Colon (tissue), 2 donors: Measurements from ENCODE around the gene REXO1.
"Not testable (repeated sequence)": the region's sequence is repeated elsewhere in the genome, so short reads cannot be mapped to it uniquely, and the experiment has no call there.

Experiments used
- FAIRE-seq: peaks from 2 replicates; lab custom pipeline; 2012; peaks lifted over from hg19 to GRCh38; lab: Jason Lieb, UNC
- donor health status: control.
- donor health status: control.

The REXO1 gene

DNA sequence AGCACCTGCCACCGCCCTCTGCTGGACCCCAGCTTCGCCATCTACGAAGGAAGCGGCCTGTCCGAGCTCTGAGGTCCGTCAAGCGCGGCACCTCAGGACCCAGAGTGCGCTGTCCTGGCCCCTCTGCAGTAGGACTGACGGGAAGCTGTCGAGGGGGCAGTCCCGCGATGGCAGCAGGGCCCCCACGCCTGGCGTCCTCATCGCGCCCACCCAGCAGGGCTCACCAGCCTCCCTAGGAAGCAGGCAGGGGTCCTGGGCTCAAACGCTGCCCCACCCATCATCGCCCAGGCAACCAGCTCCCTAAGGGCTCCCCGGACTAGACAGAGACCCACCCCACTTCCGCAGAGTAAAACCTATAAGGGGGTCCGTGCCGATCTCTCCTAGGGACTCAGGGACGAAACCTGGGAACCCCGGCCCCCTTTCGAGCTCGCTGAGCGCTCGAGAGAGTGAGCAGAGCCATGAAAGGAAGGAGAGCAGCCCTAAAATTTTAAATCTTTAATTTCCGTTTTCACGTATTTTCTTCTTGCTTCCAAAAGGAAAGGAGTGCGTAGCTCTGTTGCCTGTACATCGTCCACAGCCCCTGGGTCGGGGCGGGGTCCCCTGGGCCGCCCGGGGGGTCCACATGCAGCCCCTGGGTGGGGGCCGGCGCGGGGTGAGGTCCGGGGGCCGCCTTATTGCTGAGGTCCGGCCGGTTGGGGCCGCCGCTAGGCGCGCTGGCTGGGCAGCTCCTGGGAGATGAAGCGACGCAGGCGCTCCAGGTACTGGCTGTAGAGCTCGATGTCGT lies 28.4 kb upstream of the REXO1 start:
- not testable (repeated sequence) for FAIRE-seq

DNA sequence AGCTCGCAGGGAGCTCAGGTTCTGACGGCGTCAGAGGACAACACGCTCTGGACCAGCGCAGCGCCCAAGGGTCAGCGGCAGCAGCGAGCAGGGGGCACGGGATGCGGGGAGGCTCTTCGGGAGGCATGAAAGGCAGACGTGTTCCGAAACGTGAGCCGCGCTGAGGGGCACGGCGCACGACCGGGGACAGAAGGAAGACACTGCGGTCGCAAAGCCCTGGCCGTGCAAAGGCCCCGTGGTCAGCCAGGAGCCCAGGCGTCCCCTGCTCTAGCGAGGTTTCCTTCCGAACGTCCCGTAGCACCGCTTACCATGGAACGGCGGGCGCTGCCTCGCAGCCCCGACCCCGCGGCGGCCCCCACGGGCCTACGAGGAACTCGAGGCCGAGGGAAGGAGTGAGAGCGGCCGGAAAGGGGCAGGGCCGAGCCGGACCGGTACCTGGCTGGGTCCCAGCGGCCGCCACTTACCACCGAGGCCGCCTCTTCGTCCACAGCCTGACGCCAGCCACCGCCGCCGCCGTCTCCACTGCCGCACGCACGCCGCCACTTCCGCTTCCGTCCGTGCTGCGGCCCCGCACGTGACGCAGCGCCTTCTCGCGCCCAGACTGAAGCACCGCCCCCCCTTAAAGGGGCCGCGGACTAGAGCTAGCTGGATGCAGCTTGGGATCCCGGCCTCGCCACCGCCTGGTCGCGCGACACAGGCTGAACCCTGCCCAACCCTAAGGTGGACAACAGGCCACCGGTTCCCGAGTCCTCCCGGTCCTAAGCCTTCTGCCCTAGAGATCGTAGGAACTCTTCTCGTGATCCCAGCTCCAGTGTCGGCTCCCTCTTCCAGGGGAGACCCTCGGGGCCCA lies 27.6 kb upstream of the REXO1 start:
- no peak for FAIRE-seq

DNA sequence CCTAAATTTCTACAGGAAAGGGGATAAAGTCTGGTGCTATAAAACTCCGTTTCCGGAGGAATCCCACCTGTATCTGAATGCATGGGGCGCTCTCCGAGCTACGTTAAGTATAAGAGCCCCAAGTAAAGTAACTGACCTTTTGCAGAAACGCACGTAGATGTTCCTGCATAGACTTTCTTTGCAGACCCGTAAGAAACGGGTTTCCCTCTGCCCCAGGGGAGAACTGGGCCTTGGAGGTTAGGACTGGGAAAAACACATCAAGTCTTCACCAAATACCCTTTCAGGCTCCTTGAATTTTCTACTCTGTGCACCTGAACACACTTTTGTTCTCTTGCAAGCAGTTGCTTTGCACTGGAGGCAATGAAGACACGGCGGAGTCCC lies 27.0 kb upstream of the REXO1 start:
- FAIRE-seq, result not testable (repeated sequence)

DNA sequence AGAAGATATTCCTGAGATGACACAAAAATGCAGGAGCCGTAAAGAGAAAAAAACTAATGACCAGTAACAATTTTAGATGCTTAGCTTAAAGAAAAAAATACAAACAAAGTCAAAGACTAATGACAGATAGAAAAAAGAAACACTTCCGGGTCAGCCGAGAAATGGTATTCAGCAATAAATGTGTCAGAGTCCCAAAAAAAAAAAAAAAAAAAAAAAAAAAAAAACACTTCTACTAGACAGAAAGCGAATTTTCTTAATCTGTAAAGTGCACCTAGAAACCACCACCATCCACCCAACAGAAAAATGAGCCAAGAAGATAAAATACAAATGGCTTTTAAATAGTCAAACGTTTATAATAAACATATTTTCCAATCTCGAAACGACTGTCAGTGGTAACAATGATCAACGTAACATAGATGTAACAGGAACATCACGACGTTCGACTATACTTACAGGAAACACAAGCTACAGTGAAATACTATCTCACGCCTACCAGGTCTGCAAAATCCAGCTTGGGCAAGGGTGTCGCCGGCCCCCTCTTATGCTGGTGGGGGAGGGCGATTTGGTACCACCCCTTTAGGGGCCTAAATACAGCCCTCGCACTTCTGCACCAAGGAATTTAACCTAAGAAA lies 26.4 kb upstream of the REXO1 start:
- no peak for FAIRE-seq

DNA sequence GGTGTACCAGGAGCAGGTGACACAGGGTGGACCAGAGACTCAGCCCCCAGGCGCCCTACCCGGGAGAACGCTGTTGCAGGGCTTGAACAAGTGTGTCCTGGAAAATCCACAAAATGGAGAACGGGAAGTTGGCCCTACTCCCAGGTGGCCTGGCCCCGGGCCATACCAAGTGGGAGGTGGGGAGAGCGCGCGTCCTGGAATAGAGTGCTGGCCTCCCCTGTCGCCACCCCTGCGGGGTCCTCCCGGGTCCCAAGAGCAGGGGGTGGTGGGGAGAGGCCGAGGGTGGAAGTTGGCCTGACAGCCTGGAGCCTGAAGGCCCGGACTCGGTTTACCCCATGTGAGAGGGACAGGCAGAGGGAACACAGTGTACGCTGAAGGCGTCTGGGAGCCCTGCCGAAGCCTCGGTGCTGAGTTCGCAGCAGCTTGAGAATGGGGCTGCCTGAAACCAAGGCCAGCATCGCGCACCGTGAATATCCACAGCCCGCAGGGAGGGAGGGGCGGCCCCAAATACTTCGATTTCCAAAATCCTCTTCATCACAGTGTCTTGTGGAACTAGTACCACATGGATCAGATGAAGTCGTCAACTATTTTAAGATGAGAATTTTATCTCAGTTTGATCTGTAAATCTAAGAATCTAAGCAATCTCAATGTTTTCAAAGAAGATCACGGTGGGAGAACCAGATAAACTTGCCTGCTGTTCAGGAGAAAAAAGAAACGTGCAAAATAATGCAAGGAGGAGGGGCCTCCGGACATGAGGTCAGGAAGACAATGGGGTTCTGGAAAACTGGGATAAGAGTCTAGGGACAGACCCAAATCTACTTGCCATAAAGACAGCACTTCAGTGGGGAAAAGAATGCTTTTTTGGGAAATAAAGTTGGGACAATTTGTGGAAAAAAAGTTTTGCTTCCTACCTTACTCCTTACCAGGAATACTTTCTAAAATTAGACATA lies 25.5 kb upstream of the REXO1 start:
- no peak for FAIRE-seq

DNA sequence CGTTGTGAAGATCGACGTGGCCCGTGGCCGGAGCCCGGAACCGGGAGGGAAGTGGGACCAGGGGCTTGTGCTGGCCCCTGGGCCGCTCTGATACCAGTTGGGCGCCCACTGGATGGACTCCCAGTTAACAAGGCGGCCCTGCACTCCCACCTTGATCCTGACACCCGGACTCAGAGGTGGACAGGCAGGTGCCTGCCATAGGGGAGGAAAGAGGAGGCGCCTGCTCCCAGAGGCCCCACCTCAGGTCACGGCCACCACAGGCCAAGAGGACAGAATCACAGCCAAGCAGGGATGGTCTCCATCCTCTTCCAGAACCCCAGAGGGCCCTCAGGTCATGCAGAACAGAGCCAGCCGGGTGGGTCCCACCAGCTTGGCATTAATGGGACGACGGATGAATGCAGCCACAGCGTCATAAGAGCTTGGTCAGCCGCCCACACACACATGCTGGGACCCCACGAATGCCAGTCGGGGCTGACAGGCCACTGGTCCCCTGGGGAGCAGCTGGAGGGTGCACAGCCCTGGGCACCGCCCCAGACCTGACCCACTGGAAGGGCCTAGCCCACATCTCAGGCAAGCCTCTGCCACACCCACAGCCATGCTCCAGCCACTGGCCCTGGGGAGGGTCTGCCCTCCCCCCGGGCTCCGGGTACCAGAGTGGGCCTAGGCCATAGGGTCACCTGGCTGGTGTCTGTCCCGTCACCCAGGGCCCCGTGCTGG lies 24.7 kb upstream of the REXO1 start:
- FAIRE-seq, result no peak

DNA sequence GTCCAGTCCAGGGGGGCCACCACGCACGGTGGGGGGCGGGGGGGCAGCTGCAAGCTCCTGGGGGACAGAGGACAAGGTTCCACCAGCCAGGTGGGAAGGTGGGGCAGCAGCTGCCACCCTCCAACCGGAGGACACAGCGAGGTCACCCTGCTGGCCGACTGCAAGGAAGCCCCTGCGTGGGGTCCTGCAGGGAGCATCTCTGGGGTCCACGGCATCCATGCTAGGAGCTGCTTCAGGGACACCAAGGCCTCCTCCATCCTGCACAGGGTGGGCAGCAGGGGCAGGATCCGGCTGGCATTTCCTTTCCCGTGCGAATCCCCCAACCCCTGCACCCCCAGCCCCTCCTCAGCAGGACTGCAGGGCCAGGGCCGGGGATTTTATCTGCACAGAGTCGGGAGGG lies 23.3 kb upstream of the REXO1 start:
- no peak for FAIRE-seq

DNA sequence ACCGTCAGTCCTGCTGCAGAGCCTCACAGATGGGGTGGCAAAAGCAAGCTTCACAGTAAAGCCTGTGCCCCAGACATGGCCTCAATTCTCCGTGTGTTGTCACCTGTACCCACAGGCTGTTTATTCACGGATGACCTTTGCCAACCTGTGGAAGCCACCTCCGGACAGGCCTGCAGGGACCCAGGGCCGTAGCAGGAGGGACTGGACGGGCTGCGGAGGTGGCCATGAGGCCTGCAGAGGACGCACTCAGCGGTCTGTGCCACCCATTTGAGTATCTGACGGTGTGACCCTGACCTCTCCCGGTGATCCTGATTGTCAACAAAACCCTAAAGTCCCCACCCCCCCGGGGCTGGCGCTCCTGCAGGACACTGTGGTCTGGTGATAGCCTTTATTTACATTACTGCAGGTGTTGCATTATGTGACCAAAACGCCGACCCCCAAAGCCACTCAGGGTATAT lies 22.9 kb upstream of the REXO1 start:
- no peak for FAIRE-seq

DNA sequence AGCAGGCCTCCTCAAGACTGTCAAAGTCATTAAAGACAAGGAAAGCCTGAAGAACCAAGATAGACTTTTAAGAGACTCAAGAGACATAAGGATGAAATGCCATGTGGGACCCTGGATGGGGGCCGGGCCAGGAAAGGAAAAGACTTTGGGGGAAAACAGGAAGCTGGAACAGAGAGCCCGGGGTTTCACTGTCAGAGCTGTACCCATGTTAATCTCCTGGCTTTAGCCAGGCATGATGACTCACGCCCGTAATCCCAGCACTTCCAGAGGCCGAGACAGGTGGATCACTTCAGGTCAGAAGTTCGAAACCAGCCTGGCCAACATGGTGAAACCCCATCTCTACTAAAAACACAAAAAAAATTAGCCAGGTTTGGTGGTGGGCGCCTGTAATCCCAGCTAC lies 20.7 kb upstream of the REXO1 start:
- no peak for FAIRE-seq

DNA sequence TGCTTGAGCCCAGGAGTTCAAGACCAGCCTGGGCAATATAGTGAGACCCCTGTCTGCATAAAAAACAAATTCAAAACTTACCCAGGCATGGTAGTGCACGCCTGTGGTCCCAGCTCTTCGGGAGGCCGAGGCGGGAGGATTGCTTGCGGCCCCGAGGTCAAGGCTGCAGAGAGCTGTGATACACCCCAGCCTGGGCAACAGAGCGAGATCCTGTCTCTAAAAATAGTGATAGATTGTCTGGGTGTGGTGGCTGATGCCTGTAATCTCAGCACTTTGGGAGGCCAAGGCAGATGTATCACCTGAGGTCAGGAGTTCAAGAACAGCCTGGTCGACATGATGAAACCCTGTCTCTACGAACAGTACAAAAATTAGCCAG lies 19.1 kb upstream of the REXO1 start:
- no peak for FAIRE-seq

DNA sequence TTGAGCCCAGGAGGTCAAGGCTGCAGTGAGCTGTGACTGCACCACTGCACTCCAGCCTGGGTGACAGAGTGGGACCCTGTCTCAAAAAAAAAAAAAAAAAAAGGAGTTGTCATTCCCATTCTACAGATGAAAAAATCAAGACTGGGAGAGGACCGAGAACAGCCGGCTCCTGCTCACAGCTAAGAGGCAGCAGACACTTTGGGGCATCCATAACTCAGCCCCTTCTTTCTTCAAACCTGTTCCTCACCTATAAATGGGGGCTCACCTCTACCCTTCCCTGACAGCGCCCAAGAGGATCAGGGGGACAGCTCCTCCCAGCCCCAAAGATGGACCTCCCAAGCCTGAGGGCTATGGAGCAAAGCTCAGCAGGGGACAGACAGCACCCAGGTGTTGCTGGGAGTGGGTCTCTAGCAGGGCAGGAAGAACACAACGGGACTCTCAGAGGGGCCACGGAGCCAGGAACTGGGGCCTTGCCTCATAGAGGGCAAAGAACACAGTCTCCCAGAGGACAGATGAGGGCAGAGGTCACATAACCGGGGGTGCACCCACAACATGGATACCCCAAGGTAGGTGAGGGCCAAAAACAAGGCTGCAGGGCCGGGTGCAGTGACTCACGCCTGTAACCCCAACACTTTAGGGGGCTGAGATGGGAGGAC lies 18.5 kb upstream of the REXO1 start:
- no peak for FAIRE-seq

DNA sequence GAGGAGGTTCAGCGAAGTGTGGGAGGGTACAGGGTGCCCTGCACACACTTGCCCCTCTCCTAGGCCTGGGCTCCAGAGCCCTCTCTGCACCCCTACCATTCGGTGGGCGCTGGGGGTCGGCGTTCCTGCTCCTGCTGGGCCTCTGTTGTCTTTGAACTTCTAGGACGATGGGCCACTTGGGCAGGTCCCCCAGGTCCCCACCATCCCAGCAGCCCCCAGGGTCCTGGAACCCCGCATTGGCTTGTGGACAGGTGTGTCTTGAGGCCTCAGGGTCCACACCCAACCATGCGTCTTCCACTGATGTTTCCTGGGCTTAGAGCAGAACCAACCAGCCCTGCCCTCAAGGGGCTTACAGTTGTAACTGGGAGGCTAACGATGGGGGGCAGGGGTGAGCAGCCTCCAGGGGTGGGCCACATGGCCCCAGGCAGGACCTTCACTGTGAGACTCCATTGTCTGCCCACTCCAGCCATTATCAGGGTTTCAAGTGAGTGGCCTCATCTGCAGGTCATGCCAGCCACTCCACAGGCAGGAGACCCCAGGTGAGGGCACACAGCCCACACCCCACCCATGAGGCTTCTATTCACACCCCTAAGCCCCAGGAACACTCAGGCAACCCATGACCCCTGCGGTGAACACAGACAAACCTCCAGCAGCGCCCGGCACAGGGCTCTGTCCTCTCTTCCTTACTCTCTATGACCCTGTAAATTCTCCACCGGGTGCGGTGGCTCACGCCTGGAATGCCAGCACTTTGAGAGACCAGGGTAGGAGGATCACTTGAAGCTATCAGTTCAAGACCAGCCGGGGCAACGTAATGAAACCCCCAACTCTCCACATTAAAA lies 17.1 kb upstream of the REXO1 start:
- FAIRE-seq, result no peak

DNA sequence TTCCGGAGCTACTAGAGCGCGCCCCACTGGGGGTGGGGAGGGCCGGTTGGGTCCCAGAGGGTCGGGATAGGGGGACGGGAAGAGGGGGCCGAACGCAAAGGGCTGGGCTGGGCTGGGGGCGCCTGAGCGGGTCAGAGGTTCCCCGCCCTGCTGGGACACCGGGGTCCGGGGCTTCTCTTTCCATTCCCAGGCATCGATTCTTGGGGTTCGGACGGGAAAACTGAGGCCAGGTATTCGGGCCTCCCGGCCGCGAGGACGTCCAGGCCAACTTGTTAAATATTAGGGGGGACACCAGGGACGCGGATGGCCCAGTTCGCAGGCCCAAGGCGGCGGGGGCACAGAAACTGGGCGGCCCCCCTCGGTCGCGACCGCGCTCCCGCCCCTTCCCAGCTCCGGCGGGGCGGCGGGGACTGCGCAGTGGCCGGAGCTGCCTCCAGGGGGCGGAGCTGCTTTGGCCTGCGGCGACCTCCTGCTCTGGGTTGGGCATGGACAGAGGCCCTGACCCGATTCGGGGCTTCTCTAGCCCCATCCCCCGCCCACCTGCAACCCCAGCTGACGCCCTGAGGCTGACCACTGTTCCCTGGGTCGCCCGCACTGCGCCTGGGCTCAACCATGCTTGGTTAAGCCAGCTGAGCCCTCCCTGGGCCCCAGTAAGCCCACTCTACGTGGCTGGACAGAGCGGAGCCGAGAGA lies 16.3 kb upstream of the REXO1 start:
- FAIRE-seq, result no peak

DNA sequence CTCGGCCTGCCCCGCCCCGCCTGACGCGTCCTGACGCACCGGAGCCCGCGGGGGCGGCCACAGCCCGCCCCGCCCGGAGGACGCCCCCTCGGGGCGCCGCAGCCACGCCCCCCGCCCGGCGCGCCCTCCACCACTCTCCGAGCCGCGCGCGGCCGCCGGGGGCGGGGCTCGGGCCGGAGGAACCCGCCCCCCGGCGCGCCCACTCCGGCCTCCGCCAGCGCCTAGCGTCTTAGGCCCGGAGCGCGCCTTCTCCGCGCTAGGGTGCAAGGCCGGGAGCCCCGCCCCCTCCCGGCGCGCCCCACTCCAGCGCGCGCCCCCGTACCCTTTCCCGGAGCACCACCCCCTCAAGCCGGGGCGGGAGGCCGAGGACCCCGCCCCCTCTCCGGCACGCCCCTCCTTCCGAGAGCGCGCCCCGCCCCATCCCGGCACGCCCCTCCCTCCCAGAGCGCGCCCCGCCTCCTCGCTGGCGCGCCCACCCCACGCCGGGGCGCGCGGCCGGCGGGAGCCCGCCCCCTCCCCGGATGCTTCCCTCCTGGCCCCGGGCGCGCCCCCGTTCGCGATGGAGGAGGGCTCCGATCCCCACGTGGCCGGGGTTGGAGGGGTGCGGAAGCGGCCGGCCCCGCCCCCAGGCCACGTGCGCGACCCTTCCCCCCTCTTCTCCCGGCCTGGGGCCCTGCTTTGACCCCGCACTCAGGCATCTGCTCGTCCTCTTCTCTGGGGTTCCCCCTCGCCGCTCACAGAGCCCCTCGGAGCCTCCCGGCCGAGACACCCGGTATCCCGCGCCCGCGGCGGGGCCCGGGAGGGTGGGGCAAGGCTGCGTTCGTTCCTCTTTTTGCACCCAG lies 15.6 kb upstream of the REXO1 start:
- no peak for FAIRE-seq

DNA sequence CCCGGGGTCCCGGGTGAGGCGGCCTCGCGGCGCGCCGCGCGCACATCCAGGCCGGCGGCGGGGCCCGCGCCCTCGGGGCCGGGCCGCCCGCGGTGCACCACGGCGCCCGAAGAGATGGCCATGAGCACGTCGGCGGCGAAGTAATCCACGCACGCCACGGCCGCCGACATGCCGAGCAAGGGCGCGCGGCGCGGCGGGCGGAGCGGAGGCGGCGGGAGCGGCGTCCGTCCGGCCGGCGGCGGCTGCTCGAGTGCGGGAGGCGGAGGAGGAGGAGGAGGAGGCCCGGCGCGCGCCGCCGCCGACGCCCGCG lies 15.0 kb upstream of the REXO1 start, which contains the start of gene KLF16:
Gene KLF16 (minus strand): TSS at position 252 of the 310 bp plus-strand sequence. CDS start 82 bp downstream, at position 170.
- FAIRE-seq, result no peak

DNA sequence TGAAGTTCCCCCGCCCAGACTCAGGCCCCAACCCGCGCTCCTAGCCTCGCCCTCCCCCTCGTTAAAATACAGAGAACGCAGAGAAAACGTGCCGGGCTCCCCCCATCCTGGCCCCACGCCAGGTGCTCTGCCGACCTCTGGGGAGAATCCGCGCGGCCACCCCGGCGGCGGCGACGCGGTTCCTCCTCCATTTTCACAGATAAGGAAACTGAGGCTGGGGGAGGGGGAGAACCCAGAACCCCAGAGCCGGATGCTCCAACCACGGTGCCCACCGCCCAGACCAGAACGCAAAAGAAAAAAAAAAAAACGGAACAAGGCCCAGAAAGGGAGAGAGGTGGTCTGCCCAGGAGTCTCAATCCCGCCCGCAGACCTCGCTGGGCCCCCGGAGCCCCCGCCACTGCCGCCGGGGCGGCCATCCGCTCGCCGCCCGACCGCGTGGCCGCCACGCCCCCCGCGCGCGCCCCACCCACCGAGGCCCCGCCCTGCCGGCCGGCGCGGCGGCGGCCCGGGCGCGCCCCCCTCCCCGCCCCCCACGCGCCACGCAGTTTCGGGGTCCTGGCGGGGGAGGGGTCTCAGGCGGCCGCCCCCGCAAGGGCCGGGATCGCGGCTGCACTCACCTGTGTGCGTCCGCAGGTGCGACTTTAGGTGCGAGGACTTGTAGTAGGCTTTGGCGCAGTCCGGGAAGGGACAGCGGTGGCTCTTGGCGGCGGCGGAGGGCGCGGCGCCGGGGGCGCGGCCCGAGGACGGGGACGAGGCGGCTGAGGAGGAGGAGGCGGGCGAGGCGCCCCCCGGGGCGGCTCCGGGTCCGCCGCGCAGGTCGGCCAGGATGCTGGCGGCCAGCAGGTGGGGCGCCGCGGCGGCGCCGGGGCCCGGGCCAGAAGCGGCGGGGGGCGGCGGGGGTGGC lies 14.4 kb upstream of the REXO1 start:
- FAIRE-seq, result no peak

DNA sequence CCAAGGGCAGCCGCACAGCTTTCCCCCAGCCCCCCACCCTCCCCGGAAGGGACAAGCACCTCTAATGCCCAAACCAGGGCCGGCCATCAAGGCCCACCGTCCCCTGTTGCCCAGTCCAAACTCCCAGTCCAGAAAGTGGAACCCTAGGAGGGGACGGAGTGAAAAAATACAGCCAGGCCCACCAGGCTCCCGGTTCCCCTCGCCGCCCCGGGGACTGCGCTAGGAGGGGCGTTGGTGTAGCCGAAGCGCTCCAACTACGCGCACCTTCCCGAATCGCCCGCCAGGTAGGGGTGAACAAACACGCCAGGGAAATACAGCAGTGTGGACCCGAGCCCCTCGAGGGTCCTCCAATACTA lies 13.8 kb upstream of the REXO1 start:
- no peak for FAIRE-seq
